ENCODE results near the gene CDK3. TPM values are rescaled to one million over a fixed set of nuclear protein-coding genes. Genes with fewer than 3 reads are reported as not detected.
"Not testable (repeated sequence)": the region's sequence is repeated elsewhere in the genome, so short reads cannot be mapped to it uniquely, and the experiment has no call there.

Gene CDK3
- total RNA-seq, 1 experiment from 2014 or later, result 11.7 TPM

DNA sequence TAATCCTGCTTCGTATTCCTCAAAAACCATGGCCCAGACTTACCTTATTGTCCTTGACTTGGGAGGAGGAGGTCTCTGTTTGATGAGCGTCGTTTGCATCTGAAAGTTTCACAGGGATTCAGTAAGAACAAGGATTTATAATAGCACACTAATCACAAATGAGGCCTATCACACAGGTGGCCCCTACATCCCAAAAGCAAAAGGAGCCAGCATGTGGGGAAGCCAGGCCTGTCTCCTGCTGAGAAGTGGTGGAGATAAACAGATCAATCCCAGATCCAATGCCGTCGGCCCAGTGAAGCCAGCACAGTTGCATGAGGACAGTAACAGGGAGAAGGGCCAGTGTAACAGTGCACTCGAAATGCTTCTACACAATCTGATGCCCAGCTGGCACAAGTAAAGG lies 39.7 kb downstream of the CDK3 start:
- H3K56ac ChIP-seq (ENCODE audit: insufficient read length, low read depth, low read length), result no peak overlapping the region
- DNase-seq, result no peak
- H2AK5ac ChIP-seq (ENCODE audit: insufficient read length, low read length), result no peak overlapping the region
- H3K79me1 ChIP-seq (ENCODE audit: insufficient read depth, low read depth, low read length, poor library complexity, severe bottlenecking), result no peaks in the 10 kb centered on the region
- no peak overlapping the region for H3K23ac ChIP-seq (ENCODE audit: insufficient read length, low read depth, low read length)
- Mint-ChIP-seq H3K9me3 (no peaks in the 10 kb centered on the region), H3K36me3 (ENCODE audit: insufficient read depth in 1 of 3, low read depth in 3 of 3) (peaks cover 43 to 72% (median 63%) of the 10 kb centered on the region in 3 experiments), H3K27ac (peak overlapping the region; percentile 53 to 84 (median 82); a peak in 5 of 7 replicates), H3K4me1 (peaks cover 32 to 56% of the 10 kb centered on the region in 2 experiments), H3K27me3 (ENCODE audit: low read depth) (no peaks in the 10 kb centered on the region), H3K4me3 (peak overlapping the region; percentile 18 to 33; a peak in 2 of 5 replicates)
- no peak overlapping the region for H2BK20ac ChIP-seq (ENCODE audit: low read depth, low read length, poor library complexity, severe bottlenecking)
- no peak overlapping the region for H3K4ac ChIP-seq (ENCODE audit: low read depth, low read length)
- H3K4me1 ChIP-seq (ENCODE audit: insufficient read depth, low read length), result no peaks in the 10 kb centered on the region; the same call in 1 of the 2 replicates
- no peak overlapping the region for H4K91ac ChIP-seq (ENCODE audit: insufficient read length, low read depth, low read length)
- H3K14ac ChIP-seq (ENCODE audit: insufficient read depth, low read length), result no peak overlapping the region
- no CpG with 5 or more reads among the region's 6 CpGs for WGBS (ENCODE audit: extremely low coverage, insufficient read length, low lambda C conversion rate)
- no peak overlapping the region for H4K8ac ChIP-seq (replicated peaks; ENCODE audit: insufficient read length, low read depth, low read length)
- H2BK15ac ChIP-seq (ENCODE audit: low read depth, low read length), result no peak overlapping the region
- H3K23me2 ChIP-seq (ENCODE audit: insufficient read length, low read depth, low read length, poor library complexity, severe bottlenecking), result no peaks in the 10 kb centered on the region
- no peak overlapping the region for H2BK120ac ChIP-seq (ENCODE audit: low read depth, low read length, poor library complexity, severe bottlenecking)
- no peak overlapping the region for H3K18ac ChIP-seq (ENCODE audit: insufficient read length, low read depth, low read length)
- TF ChIP-seq, protein P1, sequence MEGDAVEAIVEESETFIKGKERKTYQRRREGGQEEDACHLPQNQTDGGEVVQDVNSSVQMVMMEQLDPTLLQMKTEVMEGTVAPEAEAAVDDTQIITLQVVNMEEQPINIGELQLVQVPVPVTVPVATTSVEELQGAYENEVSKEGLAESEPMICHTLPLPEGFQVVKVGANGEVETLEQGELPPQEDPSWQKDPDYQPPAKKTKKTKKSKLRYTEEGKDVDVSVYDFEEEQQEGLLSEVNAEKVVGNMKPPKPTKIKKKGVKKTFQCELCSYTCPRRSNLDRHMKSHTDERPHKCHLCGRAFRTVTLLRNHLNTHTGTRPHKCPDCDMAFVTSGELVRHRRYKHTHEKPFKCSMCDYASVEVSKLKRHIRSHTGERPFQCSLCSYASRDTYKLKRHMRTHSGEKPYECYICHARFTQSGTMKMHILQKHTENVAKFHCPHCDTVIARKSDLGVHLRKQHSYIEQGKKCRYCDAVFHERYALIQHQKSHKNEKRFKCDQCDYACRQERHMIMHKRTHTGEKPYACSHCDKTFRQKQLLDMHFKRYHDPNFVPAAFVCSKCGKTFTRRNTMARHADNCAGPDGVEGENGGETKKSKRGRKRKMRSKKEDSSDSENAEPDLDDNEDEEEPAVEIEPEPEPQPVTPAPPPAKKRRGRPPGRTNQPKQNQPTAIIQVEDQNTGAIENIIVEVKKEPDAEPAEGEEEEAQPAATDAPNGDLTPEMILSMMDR (conservative IDR thresholded peaks at IDR 0.05), result no peak
- H3K4me2 ChIP-seq (ENCODE audit: insufficient read depth, insufficient read length, low read length), result no peak overlapping the region
- no peaks in the 10 kb centered on the region for H3K79me2 ChIP-seq (ENCODE audit: insufficient read depth, low read length)
- H2BK5ac ChIP-seq (ENCODE audit: insufficient read length, low read length), result no peak overlapping the region
- H2AFZ ChIP-seq (ENCODE audit: low read length), result no peak overlapping the region
- no peak overlapping the region for H2BK12ac ChIP-seq (ENCODE audit: insufficient read length, low read depth, low read length)
- no peak overlapping the region for H3K9ac ChIP-seq (ENCODE audit: extremely low read depth, insufficient read length, low read length)
- H4K5ac ChIP-seq (ENCODE audit: insufficient read length, low read depth, low read length), result no peak overlapping the region
- H3K27ac ChIP-seq (ENCODE audit: insufficient read length, low read depth, low read length), result no peak overlapping the region
- no peaks in the 10 kb centered on the region for H3K27me3 ChIP-seq (ENCODE audit: insufficient read depth, low read length)
- H4K20me1 ChIP-seq (ENCODE audit: control insufficient read depth, insufficient read depth, insufficient read length), result no peaks in the 10 kb centered on the region
- H3K9me3 ChIP-seq (ENCODE audit: control insufficient read depth, low read depth, low read length), result no peaks in the 10 kb centered on the region
- H3T11ph ChIP-seq (ENCODE audit: low read length), result no peak overlapping the region

DNA sequence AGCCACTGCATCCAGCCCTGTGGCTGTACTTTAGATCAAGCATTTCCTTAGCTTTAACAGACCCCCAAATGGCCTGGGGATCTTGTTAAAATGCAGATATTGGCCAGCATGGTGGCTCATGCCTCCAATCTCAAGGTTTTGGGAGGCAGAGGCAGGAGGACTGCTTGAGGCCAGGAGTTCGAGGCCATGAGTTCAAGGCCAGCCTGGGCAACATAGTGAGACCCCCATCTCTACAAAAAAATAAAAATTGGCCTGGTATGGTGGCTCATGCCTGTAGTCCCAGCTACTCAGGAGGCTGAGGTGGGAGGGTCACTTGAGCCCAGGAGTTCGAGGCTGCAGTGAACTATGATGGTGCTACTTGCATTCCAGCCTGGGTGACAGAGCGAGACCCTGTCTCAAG lies 42.2 kb downstream of the CDK3 start:
- not testable (repeated sequence) for H3K9me3 ChIP-seq (ENCODE audit: control insufficient read depth, low read depth, low read length); H3K18ac ChIP-seq (ENCODE audit: insufficient read length, low read depth, low read length); H4K8ac ChIP-seq (replicated peaks; ENCODE audit: insufficient read length, low read depth, low read length); DNase-seq; H3K79me1 ChIP-seq (ENCODE audit: insufficient read depth, low read depth, low read length, poor library complexity, severe bottlenecking); H3K14ac ChIP-seq (ENCODE audit: insufficient read depth, low read length); H2BK5ac ChIP-seq (ENCODE audit: insufficient read length, low read length); H3K23ac ChIP-seq (ENCODE audit: insufficient read length, low read depth, low read length); H2BK120ac ChIP-seq (ENCODE audit: low read depth, low read length, poor library complexity, severe bottlenecking); H3K56ac ChIP-seq (ENCODE audit: insufficient read length, low read depth, low read length); H2BK15ac ChIP-seq (ENCODE audit: low read depth, low read length); H3K79me2 ChIP-seq (ENCODE audit: insufficient read depth, low read length); H4K5ac ChIP-seq (ENCODE audit: insufficient read length, low read depth, low read length); H2BK20ac ChIP-seq (ENCODE audit: low read depth, low read length, poor library complexity, severe bottlenecking); H3K4ac ChIP-seq (ENCODE audit: low read depth, low read length); H3K27me3 ChIP-seq (ENCODE audit: insufficient read depth, low read length); H2BK12ac ChIP-seq (ENCODE audit: insufficient read length, low read depth, low read length); H4K20me1 ChIP-seq (ENCODE audit: control insufficient read depth, insufficient read depth, insufficient read length); H3K9me3 Mint-ChIP-seq; H3K4me3 Mint-ChIP-seq; H3K4me1 ChIP-seq (ENCODE audit: insufficient read depth, low read length); H2AFZ ChIP-seq (ENCODE audit: low read length); H3K9ac ChIP-seq (ENCODE audit: extremely low read depth, insufficient read length, low read length); H3K27ac Mint-ChIP-seq; H4K91ac ChIP-seq (ENCODE audit: insufficient read length, low read depth, low read length); H3K23me2 ChIP-seq (ENCODE audit: insufficient read length, low read depth, low read length, poor library complexity, severe bottlenecking); H3K4me2 ChIP-seq (ENCODE audit: insufficient read depth, insufficient read length, low read length); H3K27me3 Mint-ChIP-seq (ENCODE audit: low read depth); H3K27ac ChIP-seq (ENCODE audit: insufficient read length, low read depth, low read length); H2AK5ac ChIP-seq (ENCODE audit: insufficient read length, low read length); H3T11ph ChIP-seq (ENCODE audit: low read length)
- Mint-ChIP-seq H3K4me1 (peaks cover 18 to 40% of the 10 kb centered on the region in 2 experiments), H3K36me3 (ENCODE audit: insufficient read depth in 1 of 3, low read depth in 3 of 3) (peaks cover 55 to 93% (median 80%) of the 10 kb centered on the region in 3 experiments)
- WGBS (ENCODE audit: extremely low coverage, insufficient read length, low lambda C conversion rate), result no CpG with 5 or more reads among the region's 3 CpGs

Measured in H9 (cell line).